K562 (cell line): ENCODE data around the gene TMEM107. TPM values are rescaled to one million over a fixed set of nuclear protein-coding genes. Genes with fewer than 3 reads are reported as not detected.

Source experiments
- EZH2 ChIP-seq: IDR thresholded peaks from 2 replicates; pipeline ENCODE4 v1.6.1; 2012; ENCODE audit warnings: low read depth, mild to moderate bottlenecking, inconsistent platforms, low read length, borderline replicate concordance
- HMGN3 ChIP-seq: IDR thresholded peaks from 2 replicates; pipeline ENCODE4 v1.6.1; 2011; ENCODE audit warnings: borderline replicate concordance, low read depth, mild to moderate bottlenecking, mixed read lengths, low read length; ENCODE audit not compliant: insufficient read length; ENCODE audit errors: extremely low read depth
- KHSRP ChIP-seq: fragments of 450-650 bp; IDR thresholded peaks from 2 replicates; pipeline ENCODE4 v1.6.1; 2017
- MBD2 ChIP-seq: sonication (generic); IDR thresholded peaks from 2 replicates; pipeline ENCODE4 v1.6.1; 2016; ENCODE audit warnings: low read depth, borderline replicate concordance
- NFATC3 ChIP-seq: fragments of 450-650 bp; IDR thresholded peaks from 2 replicates; pipeline ENCODE4 v1.6.1; 2017; ENCODE audit warnings: mild to moderate bottlenecking
- PHF8 ChIP-seq: fragments of 200-600 bp; sonication (generic); IDR thresholded peaks from 2 replicates; pipeline ENCODE4 v1.6.1; 2012; ENCODE audit warnings: mixed run types, mild to moderate bottlenecking, inconsistent platforms, low read length, moderate library complexity, borderline replicate concordance
- RUNX1 ChIP-seq: sonication (generic); IDR thresholded peaks from 2 replicates; pipeline ENCODE4 v1.6.1; 2016; ENCODE audit warnings: antibody characterized with exemption, low read depth
- ZNF121 ChIP-seq: sonication (generic); formaldehyde crosslinking; conservative IDR thresholded peaks from 2 replicates; pipeline ENCODE4 v1.8.0; 2022; ENCODE audit warnings: missing genetic modification reagents
- ZNF644 ChIP-seq: fragments of 200-800 bp; sonication (Bioruptor generic); IDR thresholded peaks from 2 replicates; pipeline ENCODE4 v1.6.1; 2016; ENCODE audit warnings: low read depth, missing genetic modification characterization, missing compliant biosample characterization
- polyA plus RNA-seq, 8 experiments: library from polyadenylated mRNA; depleted of rRNA in 4 of 8; stranded (reverse) in 5 of 8; unstranded in 3 of 8; fragments of >200 nt; fragmentation: Nextera tagmentation in 2 of 8; fragmentation: Illumina TruSeq in 1 of 8; extraction: Ambion mirVana in 2 of 8; extraction: Trizol in 1 of 8; gene quantifications; 2 replicates each; pipeline versions ENCODE4 v1.2.1 to v1.2.3, GENCODE V29; 2011 to 2014; ENCODE audit warnings: inconsistent platforms in 1 of 8, missing spikeins in 1 of 8
- total RNA-seq, 7 experiments: library from RNA; depleted of rRNA in 6 of 7; stranded (reverse); fragments of >200 nt in 6 of 7; fragmentation: Illumina TruSeq in 2 of 7; extraction: Trizol in 2 of 7; gene quantifications; 2 replicates each; pipeline versions ENCODE4 v1.2.1 to v1.2.3, GENCODE V29; 2011 to 2021; ENCODE audit warnings: low replicate concordance in 1 of 7
- TF ChIP-seq, protein P1 (sequence below), 2 experiments: fragments of 450-650 bp; IDR thresholded peaks; 2 replicates each; pipeline ENCODE4 v1.6.1; 2016; ENCODE audit warnings: mild to moderate bottlenecking in 2 of 2, borderline replicate concordance in 1 of 2, low read depth in 1 of 2, moderate library complexity in 1 of 2

The TMEM107 gene
- total and polyA plus RNA-seq, 9 of the 15 experiments (the other 6 are each of a cell fraction or from before 2014, with no cell fraction given), result 7.1 to 26.2 (median 16.9) TPM

DNA sequence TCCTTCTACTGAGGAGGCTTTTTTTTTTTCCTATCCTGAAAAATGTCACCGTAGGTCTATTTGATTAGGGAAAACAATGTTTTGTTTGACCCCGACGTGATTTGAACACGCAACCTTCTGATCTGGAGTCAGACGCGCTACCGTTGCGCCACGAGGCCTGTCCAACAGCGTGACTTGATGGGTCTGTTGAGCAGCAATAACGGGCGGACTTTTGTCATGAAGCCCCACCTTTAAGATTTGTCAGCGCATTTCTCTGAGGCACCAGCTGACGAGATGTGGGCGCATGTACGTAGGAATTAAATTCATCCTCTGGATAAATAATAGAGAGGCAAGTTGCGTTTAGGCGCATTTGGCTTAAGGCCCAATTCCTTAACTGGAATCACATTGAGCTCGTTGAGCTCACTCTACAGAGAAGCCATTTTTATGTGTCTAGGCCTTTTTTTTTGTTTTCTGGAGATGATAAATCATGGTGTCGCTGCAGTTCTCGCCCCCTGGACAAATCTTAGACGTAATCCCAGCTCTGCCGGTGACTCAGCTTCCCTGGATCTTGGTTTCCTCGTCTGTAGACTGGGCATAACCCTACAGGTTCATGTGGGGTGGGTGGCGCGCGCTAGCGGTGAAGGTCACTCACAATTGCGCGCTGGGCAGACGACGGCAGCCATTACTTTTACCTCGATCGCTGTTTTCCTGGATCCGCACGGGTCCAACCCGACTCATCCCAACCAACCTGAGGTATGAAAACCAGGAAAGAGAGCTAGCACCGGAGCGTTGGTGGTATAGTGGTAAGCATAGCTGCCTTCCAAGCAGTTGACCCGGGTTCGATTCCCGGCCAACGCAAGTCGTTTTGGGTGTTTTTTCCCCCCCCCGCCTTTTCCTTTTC lies 44.8 kb upstream of the TMEM107 start (continued):
- TF ChIP-seq, protein P1, sequence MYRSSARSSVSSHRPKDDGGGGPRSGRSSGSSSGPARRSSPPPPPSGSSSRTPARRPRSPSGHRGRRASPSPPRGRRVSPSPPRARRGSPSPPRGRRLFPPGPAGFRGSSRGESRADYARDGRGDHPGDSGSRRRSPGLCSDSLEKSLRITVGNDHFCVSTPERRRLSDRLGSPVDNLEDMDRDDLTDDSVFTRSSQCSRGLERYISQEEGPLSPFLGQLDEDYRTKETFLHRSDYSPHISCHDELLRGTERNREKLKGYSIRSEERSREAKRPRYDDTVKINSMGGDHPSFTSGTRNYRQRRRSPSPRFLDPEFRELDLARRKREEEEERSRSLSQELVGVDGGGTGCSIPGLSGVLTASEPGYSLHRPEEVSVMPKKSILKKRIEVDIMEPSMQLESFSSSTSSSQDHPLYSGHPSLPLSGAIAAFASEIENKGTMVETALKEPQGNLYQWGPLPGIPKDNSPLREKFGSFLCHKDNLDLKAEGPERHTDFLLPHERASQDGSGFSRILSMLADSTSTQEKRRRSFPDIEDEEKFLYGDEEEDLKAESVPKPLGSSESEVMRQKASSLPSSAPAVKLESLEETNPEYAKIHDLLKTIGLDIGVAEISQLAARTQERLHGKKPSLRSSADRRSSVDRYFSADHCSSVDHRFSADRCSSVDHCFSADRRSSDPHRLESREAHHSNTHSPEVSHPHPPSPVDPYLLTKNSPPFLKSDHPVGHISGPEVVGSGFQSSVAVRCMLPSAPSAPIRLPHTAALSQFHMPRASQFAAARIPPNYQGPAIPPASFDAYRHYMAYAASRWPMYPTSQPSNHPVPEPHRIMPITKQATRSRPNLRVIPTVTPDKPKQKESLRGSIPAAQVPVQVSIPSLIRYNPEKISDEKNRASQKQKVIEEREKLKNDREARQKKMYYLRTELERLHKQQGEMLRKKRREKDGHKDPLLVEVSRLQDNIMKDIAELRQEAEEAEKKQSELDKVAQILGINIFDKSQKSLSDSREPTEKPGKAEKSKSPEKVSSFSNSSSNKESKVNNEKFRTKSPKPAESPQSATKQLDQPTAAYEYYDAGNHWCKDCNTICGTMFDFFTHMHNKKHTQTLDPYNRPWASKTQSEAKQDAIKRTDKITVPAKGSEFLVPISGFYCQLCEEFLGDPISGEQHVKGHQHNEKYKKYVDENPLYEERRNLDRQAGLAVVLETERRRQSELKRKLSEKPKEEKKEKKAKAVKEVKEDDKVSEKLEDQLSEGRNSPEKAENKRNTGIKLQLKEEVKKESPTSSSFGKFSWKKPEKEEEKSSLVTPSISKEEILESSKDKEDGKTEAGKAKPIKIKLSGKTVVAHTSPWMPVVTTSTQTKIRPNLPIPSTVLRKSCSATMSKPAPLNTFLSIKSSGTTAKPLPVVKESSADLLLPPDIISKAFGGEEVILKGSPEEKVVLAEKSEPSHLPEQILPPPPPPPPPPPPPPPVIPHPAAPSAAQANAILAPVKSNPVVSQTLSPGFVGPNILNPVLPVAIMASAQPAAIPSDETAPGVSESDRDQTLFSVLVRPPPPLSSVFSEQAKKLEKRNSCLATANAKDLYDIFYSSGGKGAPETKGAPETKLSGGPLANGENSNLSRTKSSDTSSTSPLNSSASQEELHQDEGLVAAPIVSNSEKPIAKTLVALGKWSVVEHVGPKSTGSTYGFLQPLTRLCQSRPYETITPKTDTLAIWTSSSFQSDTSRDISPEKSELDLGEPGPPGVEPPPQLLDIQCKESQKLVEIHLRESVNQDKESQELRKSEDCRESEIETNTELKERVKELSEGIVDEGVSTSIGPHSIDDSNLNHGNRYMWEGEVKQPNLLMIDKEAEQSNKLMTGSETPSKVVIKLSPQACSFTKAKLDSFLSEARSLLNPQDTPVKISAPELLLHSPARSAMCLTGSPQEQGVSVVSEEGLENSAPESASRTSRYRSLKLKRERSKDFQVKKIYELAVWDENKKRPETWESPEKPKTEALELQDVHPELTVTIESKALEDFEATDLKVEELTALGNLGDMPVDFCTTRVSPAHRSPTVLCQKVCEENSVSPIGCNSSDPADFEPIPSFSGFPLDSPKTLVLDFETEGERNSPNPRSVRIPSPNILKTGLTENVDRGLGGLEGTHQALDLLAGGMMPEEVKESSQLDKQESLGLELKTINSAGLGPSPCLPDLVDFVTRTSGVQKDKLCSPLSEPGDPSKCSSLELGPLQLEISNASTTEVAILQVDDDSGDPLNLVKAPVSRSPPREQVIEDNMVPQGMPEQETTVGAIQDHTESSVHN (IDR thresholded peaks at IDR 0.05; ENCODE audit: borderline replicate concordance in 1 of 2, low read depth in 1 of 2), result no peak
- 0 out of 2 replicates have a peak, but pooled peaks have one; percentile 21 for TF ChIP-seq NFATC3
- TF ChIP-seq ZNF644 (tag), result no peak
- no peak for TF ChIP-seq KHSRP
- TF ChIP-seq HMGN3, result no peak
- TF ChIP-seq PHF8, result peak; percentile 11; the same call in 1 of the 2 replicates
- TF ChIP-seq ZNF121, result no peak
- TF ChIP-seq MBD2, result no peak
- no peak for TF ChIP-seq EZH2
- no peak for TF ChIP-seq RUNX1
